ENCODE results near the gene NUTM2E.
A peak's percentile ranks its signal among the peaks of the same experiment; 100 is the strongest.
"Not testable (repeated sequence)": the region's sequence is repeated elsewhere in the genome, so short reads cannot be mapped to it uniquely, and the experiment has no call there.

NUTM2E gene

DNA sequence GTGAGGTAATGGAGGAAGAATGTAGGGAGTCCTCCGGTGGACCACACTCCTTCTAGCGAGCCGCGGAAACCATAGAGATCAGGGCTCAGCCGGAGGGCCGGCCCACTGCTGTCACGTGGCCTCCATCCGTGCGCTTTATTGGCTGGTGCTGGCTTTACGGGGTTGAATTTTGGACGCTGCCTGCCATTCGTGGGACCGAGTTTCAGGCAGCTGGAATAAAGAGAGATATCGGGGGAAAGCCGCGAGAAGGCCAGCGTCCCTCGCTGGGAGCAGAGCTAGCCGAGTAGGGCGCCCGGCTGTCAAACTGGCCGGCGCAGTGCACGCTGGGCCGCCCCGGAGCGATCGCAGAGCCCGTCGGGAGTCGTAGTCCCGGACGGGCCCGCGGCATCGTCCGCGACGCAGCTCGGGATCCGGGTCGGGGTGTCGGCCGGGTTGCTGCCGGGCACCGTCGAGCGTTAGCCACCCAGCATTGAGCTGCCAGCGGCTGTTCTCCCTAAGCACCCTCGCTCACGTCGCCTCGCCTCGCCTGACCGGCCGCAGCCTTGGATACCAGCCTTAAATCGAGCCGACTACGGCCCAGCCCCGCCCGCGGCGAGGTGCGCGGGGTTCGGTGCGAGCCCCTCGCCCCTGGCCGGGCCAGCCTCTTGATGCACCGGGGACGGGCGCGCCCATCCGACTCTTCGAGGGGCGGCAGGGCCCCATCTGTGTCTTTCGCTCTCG is at the start of gene NUTM2E:
Gene NUTM2E, plus strand, starts transcription at position 244 of the 720 bp plus-strand sequence. CDS start 15,002 bp downstream, outside the sequence.
- DNase-seq (ENCODE audit: low read depth): peak; percentile 29

GRCh38 chr10:79777997-79778396 is 48.5 kb upstream of the NUTM2E start:
- not testable (repeated sequence) for DNase-seq (ENCODE audit: low read depth)

GRCh38 chr10:79779310-79779938 is 47.1 kb upstream of the NUTM2E start:
- not testable (repeated sequence) for DNase-seq (ENCODE audit: low read depth)

- not testable (repeated sequence) for DNase-seq (ENCODE audit: low read depth)
These were observed 46.5 kb upstream of the NUTM2E start for GRCh38 chr10:79779992-79780391.

DNA sequence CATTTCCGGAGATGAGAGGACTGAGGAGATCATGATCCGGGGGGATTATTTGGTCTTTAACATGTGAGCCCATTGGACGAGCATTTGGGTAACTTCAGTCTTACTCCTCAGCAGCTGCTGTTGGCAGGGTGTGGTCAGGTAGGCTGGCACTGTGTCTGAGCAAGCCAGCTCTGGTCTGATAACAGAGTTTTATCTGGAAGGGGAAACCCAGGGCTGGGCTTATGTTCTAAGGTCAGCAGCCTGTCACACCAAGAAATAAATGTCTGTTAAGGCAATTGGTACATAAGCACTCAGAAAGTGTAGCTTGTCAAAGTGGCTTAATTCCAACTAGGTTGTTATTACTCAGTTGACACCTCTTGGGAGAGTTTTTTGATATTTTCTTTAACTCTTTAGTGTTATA is 45.0 kb upstream of the NUTM2E start:
- DNase-seq (ENCODE audit: low read depth): not testable (repeated sequence)

- DNase-seq (ENCODE audit: low read depth): not testable (repeated sequence)
These were observed 39.0 kb upstream of the NUTM2E start for GRCh38 chr10:79787455-79787952.

- not testable (repeated sequence) for DNase-seq (ENCODE audit: low read depth)
These were observed 37.2 kb upstream of the NUTM2E start for GRCh38 chr10:79789351-79789750.

GRCh38 chr10:79791906-79792517 is 34.5 kb upstream of the NUTM2E start:
- not testable (repeated sequence) for DNase-seq (ENCODE audit: low read depth)

DNA sequence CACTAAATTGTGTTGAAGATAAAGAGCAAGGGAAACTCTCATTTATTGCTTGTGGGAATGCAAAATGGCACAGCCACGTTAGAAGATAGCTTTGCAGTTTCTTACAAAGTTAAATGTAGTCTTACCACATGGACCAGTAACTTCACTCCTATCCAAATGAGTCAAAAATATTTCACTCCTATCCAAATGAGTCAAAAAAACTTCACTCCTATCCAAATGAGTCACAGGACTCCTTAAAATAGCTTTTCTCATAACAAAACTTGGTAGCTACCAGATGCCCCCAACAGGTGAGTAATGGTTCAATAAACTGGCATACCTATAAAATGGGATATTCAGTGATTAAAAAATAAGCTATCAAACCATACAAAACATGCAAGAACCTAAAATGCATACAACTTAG is 27.2 kb upstream of the NUTM2E start:
- DNase-seq (ENCODE audit: low read depth): not testable (repeated sequence)

DNA sequence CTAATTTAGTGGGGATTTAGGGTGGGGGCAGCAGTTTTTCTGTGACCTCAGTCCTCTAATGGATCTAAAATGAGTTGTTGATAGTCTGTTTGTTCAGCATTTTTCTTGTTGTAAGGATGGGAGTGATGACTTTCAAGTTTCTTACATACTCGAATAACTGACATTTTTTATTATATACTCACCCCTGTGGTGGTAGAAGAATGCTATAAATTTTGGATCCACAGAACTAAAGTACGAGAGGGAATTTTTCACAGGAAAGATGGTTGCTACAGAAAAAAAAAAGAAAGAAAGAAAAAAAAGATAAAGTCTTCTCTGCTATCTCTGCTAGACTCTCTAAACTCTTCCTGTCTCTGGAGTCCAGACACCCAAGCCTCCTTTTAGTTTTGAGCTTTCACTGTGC is 20.7 kb upstream of the NUTM2E start:
- DNase-seq (ENCODE audit: low read depth): not testable (repeated sequence)

DNA sequence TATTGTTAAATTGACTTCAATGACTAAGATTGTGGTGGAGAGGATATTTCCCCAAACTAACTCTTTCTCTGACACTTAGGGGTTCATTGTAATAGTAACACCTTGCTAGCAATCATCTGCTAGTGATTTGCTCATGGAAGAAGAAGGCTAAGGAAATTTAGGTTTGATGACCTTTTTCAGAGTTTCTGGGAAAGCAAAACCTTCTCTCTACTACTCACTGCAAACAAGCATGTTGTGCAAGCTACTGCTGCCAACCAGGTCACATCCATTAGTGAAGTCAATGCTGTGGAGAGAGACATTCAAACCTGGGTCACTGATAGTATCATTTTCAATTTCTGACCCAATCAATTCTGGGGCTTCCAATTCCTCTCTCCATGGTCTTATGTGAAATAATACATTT is 14.6 kb upstream of the NUTM2E start:
- DNase-seq (ENCODE audit: low read depth): not testable (repeated sequence)

DNA sequence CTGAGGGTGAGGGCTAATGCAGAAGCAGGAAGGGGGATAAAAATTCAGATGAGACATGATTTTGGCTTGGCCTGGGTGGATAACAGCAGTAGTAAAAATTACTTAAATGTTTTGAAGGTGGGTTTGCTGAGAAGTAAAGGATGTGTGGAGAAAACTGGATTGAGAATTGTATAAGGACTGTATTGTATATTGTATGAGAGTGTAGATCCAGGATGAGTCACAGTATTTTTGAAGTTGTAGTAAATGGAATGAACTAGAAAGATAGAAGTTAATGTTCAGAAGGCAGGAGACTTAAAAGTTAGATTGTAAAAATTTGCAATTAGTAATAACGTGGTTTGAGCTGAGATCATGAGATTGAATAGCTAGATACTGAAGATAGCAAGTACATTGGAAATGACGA is 10.2 kb upstream of the NUTM2E start:
- not testable (repeated sequence) for DNase-seq (ENCODE audit: low read depth)

- not testable (repeated sequence) for DNase-seq (ENCODE audit: low read depth)
These were observed 3.2 kb upstream of the NUTM2E start for GRCh38 chr10:79823387-79823786.

- not testable (repeated sequence) for DNase-seq (ENCODE audit: low read depth)
These were observed 940 bp upstream of the NUTM2E start for GRCh38 chr10:79825587-79826011.

DNA sequence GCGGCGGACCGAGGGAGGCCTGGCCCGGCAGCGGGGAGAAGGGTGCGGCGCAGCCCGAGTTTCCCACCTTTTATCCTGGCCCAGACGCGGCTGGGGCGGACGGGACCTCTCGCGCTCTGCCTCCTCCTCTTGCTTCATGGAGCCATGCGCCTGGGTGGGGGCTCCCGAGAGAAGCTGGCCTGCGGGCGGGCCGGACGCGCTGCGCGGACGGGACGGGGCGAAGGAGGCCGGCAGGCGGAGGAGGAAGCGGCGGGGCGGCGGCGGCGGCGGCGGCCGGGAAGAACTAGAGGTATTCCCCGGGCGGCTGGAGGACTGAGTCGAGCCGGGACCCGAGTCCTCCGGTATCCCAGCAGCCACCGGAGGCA is 426 bp upstream of the NUTM2E start:
- DNase-seq (ENCODE audit: low read depth): not testable (repeated sequence)

- DNase-seq (ENCODE audit: low read depth): not testable (repeated sequence)
These were observed 7.3 kb downstream of the NUTM2E start for GRCh38 chr10:79833833-79834232.

DNA sequence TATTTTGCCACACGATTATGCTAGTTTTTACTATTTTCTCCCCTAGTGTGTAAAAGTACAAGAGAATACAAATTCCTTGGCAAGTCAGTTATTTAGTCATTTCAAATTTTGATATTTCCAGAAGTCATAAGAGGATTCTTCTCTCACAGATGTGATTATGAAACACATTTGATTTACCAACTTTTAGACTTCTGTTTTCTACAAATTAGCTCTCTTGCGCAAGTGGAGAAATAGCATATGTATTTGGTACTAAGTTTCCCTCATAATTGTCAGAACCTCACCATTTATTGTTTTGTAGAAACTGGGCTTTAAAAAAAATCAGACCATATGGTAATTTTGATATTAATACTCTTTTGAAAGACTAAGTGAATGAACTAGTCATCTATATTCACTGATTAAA is 9.4 kb downstream of the NUTM2E start:
- not testable (repeated sequence) for DNase-seq (ENCODE audit: low read depth)

DNA sequence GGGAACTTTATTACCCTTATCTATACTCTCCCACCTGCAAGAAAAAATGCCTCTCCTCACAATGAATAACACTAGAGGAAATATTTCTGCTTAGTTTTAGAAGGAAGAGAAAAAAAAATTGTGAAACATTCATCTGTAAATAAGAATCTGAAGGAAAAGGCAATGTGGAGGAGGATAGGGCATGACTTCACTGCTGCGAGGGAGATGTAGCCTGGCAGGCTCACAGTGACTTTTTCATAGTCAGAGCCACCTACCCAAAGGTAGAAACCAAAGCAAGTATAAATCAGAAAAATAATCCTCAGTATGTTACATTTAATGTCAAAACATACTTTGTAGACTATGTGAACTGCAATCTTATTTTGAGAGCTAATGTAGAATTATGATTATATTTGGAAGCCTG is 10.4 kb downstream of the NUTM2E start:
- DNase-seq (ENCODE audit: low read depth): not testable (repeated sequence)

DNA sequence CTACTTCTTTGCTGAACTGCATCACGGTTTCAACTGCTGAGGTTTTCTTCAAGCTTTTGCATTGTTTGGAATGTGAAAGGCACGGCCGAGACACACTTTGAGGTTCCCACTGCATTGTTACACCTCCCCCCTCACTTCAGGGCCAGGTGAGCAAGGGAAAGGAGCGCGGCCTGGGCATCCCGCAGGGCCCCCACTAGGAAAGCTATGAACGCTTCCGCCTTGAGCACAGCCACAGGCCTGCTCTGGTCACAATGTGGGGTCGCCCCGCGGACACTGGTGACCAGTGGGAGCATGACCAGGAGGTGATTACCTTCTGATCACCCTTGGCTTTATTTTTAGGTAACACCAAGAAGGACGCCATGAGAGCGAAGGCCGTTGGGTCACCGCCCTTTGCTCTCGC is 11.9 kb downstream of the NUTM2E start:
- DNase-seq (ENCODE audit: low read depth): not testable (repeated sequence)

GRCh38 chr10:79853191-79853854 is 26.8 kb downstream of the NUTM2E start:
- DNase-seq (ENCODE audit: low read depth): not testable (repeated sequence)

GRCh38 chr10:79862269-79862668 is 35.7 kb downstream of the NUTM2E start:
- not testable (repeated sequence) for DNase-seq (ENCODE audit: low read depth)

GRCh38 chr10:79862803-79863202 is 36.3 kb downstream of the NUTM2E start:
- DNase-seq (ENCODE audit: low read depth): not testable (repeated sequence)
